ENCODE measurements around the gene SULT6B1. TPM values are rescaled to one million over a fixed set of nuclear protein-coding genes. Genes with fewer than 3 reads are reported as not detected.
A peak's percentile ranks its signal among the peaks of the same experiment; 100 is the strongest.

Gene SULT6B1
- total RNA-seq, 1 donor from 2014 or later = not detected

DNA sequence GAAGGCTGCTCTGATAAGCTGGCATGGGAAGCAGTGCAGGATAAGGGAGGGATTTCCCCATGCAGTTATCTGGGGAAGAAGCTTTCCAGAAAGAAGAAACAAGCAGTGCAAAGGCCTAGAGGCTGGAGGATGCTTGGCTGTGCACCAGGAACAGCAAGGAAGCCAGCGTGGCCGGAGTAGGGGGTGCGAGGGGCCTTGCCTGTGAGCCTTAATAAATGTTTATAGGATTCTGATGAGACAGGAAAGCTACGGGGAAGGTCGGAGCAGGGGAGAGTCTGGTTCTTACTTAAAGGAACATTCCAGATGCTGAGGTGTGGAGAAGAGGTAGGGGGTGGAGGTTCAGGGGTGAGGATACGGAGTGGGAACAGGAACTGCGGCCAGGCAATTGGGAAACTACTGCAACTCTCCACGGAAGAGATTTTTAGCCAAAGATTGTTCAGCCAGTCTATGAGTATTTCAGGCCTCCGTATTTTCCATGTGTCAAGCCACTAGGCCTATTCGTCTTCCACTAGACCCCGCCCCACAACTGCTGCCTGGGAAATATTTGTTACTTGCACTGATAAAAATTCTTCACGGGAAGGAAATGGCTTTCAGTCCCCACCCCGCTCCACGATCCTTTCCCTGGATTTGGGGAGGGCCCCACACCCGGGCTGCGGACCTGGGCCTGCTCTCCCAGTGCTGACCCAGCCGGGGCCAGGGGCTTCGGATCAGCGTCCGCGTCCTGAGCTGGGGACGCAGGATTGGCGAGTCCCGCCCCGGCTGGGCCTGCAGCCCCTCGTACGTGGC, 32.2 kb downstream of the SULT6B1 start:
- Mint-ChIP-seq H3K4me1 (ENCODE audit: unreplicated experiment) (peaks cover 30% of the 10 kb centered on the region), H3K27me3 (ENCODE audit: unreplicated experiment) (peaks cover 2% of the 10 kb centered on the region), H3K9me3 (ENCODE audit: unreplicated experiment) (no peaks in the 10 kb centered on the region), H3K4me3 (ENCODE audit: unreplicated experiment) (peak overlapping the region; percentile 91), H3K36me3 (ENCODE audit: low read depth, unreplicated experiment) (peaks cover 13% of the 10 kb centered on the region), H3K27ac (ENCODE audit: unreplicated experiment) (peak overlapping the region; percentile 66)
- TF ChIP-seq, protein P1, sequence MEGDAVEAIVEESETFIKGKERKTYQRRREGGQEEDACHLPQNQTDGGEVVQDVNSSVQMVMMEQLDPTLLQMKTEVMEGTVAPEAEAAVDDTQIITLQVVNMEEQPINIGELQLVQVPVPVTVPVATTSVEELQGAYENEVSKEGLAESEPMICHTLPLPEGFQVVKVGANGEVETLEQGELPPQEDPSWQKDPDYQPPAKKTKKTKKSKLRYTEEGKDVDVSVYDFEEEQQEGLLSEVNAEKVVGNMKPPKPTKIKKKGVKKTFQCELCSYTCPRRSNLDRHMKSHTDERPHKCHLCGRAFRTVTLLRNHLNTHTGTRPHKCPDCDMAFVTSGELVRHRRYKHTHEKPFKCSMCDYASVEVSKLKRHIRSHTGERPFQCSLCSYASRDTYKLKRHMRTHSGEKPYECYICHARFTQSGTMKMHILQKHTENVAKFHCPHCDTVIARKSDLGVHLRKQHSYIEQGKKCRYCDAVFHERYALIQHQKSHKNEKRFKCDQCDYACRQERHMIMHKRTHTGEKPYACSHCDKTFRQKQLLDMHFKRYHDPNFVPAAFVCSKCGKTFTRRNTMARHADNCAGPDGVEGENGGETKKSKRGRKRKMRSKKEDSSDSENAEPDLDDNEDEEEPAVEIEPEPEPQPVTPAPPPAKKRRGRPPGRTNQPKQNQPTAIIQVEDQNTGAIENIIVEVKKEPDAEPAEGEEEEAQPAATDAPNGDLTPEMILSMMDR (IDR thresholded peaks at IDR 0.05; ENCODE audit: unreplicated experiment) = no peak
- peak; percentile 7 for DNase-seq (ENCODE audit: low spot score)

DNA sequence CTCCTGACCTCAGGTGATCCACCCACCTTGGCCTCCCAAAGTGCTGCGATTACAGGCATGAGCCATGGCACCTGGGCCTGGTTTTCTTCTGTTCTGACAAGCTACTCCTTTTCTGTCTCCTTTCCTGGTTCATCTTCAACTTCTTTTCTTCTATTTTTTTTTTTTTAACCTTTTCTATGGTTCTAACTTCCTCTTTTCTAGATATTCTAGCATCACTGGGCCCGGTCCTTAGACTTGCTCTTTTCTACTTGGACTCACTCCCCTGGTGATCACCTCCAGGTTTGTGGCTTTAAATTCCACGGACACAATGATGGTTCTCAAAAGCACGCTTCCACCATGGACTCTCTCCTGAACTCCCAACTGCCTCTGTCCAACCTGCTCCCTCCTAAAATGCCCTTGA, 33.7 kb downstream of the SULT6B1 start:
- Mint-ChIP-seq H3K4me1 (ENCODE audit: unreplicated experiment) (peaks cover 42% of the 10 kb centered on the region), H3K9me3 (ENCODE audit: unreplicated experiment) (no peaks in the 10 kb centered on the region), H3K27ac (ENCODE audit: unreplicated experiment) (no peak overlapping the region), H3K27me3 (ENCODE audit: unreplicated experiment) (peaks cover 2% of the 10 kb centered on the region), H3K4me3 (ENCODE audit: unreplicated experiment) (peak overlapping the region; percentile 63), H3K36me3 (ENCODE audit: low read depth, unreplicated experiment) (peaks cover 13% of the 10 kb centered on the region)
- TF ChIP-seq, protein P1 (IDR thresholded peaks at IDR 0.05; ENCODE audit: unreplicated experiment) = no peak
- no peak for DNase-seq (ENCODE audit: low spot score)

DNA sequence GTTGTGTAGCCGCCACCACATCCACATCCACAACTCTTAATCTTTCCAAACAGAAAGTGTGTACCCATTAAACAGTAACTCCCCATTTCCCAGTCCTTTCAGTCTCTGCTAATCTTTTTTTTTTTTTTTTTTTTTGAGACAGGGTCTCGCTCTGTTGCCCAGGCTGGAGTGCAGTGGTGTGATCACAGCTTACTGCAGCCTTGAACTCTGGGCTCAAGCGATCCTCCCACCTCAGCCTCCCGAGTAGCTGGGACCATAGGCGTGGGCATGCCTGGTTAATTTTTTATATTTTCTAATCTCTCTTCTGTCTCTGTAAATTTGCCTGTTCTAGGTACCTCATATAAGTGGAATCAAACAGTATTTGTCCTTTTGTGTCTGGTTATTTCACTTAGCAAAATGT, 35.2 kb downstream of the SULT6B1 start:
- peaks cover 50% of the 10 kb centered on the region for H3K4me1 Mint-ChIP-seq (ENCODE audit: unreplicated experiment)
- H3K27ac Mint-ChIP-seq (ENCODE audit: unreplicated experiment) = no peak overlapping the region
- peaks cover 13% of the 10 kb centered on the region for H3K36me3 Mint-ChIP-seq (ENCODE audit: low read depth, unreplicated experiment)
- no peak for DNase-seq (ENCODE audit: low spot score)
- H3K9me3 Mint-ChIP-seq (ENCODE audit: unreplicated experiment) = no peaks in the 10 kb centered on the region
- TF ChIP-seq, protein P1 (IDR thresholded peaks at IDR 0.05; ENCODE audit: unreplicated experiment) = no peak
- H3K4me3 Mint-ChIP-seq (ENCODE audit: unreplicated experiment) = no peak overlapping the region
- H3K27me3 Mint-ChIP-seq (ENCODE audit: unreplicated experiment) = peaks cover 2% of the 10 kb centered on the region

DNA sequence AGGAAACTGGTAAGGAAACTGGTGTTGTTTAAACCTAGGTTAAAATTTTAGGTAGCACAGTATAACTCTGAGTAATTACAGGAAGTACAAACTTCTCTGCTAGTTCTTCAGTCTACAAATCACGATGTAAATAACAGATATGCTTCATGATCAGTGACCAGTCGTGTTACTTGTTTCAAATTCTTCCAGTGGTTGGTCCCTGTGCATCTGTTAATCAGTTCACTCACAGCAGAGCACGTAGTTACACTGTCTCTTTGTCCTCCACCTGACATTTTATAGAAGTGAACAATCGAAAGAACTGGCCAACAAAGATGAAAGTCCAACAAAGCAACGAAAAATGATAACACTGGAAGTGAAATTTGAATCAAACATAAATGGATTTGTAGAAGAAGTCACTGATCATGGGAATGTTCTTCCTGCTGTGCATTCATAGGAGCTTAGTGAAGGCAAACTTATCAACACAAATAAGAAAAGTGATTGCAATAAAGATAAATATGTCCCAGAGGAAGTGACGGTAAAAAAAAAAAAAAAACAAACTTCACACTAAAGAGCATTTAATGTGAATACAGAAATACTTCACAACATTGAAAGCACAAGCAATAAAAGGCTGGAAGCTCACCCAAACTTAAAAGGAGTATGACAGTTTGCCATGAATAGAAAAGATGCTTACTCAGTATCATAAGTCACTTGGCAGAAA, 38.7 kb downstream of the SULT6B1 start:
- no peak overlapping the region for H3K4me3 Mint-ChIP-seq (ENCODE audit: unreplicated experiment)
- TF ChIP-seq, protein P1 (IDR thresholded peaks at IDR 0.05; ENCODE audit: unreplicated experiment) = no peak
- peaks cover 31% of the 10 kb centered on the region for H3K4me1 Mint-ChIP-seq (ENCODE audit: unreplicated experiment)
- H3K9me3 Mint-ChIP-seq (ENCODE audit: unreplicated experiment) = no peaks in the 10 kb centered on the region
- H3K27ac Mint-ChIP-seq (ENCODE audit: unreplicated experiment) = peak overlapping the region; percentile 74
- peaks cover 4% of the 10 kb centered on the region for H3K27me3 Mint-ChIP-seq (ENCODE audit: unreplicated experiment)
- no peak for DNase-seq (ENCODE audit: low spot score)
- H3K36me3 Mint-ChIP-seq (ENCODE audit: low read depth, unreplicated experiment) = peaks cover 22% of the 10 kb centered on the region

DNA sequence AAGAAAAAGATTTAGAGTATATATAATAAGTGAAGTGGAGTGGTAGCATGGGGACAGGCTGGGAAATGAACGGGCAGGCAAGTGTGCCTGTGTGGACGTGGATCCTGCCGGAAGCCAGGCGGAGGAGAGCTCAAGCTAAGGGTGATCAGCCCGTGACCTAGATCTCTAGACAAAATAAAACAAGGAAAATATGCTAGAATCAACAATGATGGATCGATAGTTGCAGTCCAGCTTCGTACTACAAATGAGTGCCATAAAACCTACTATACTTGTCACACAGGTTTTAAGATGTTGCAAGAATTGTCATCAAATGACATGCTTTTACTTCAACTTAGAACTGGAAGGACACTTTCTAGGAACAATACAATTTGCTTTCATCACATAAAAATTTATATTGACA, 40.1 kb downstream of the SULT6B1 start:
- Mint-ChIP-seq H3K9me3 (ENCODE audit: unreplicated experiment) (no peaks in the 10 kb centered on the region), H3K27ac (ENCODE audit: unreplicated experiment) (no peak overlapping the region), H3K36me3 (ENCODE audit: low read depth, unreplicated experiment) (peaks cover 22% of the 10 kb centered on the region), H3K4me3 (ENCODE audit: unreplicated experiment) (no peak overlapping the region), H3K27me3 (ENCODE audit: unreplicated experiment) (peaks cover 1% of the 10 kb centered on the region), H3K4me1 (ENCODE audit: unreplicated experiment) (peaks cover 29% of the 10 kb centered on the region)
- TF ChIP-seq, protein P1 (IDR thresholded peaks at IDR 0.05; ENCODE audit: unreplicated experiment) = no peak
- DNase-seq (ENCODE audit: low spot score) = no peak

Data from endothelial cell (in vitro differentiated cells).